Karpas-422 (cell line): Measurements from ENCODE around the gene MAP2K1. TPM values are rescaled to one million over a fixed set of nuclear protein-coding genes. Genes with fewer than 3 reads are reported as not detected.

Experiments used
- DNase-seq: peaks from one replicate; pipeline ENCODE4 v3.0.0-alpha.2; 2015
- H2AFZ ChIP-seq: fragments of 200-600 bp; sonication (generic); 2 replicates; pipeline ENCODE4 v1.6.1; 2014; ENCODE audit warnings: antibody characterized with exemption, low read length, mixed read lengths
- H3K27ac ChIP-seq: fragments of 200-600 bp; sonication (generic); 2 replicates; pipeline ENCODE4 v1.5.1; 2014; ENCODE audit warnings: mild to moderate bottlenecking, low read length, moderate library complexity
- H3K27me3 ChIP-seq: fragments of 200-600 bp; sonication (generic); 2 replicates; pipeline ENCODE4 v1.6.1; 2014; ENCODE audit warnings: low read length, mixed read lengths
- H3K36me3 ChIP-seq: fragments of 200-600 bp; sonication (generic); 2 replicates; pipeline ENCODE4 v1.6.1; 2014; ENCODE audit warnings: low read length, mixed read lengths; ENCODE audit not compliant: insufficient read depth
- H3K4me1 ChIP-seq: fragments of 200-600 bp; sonication (generic); 2 replicates; pipeline ENCODE4 v1.6.1; 2014; ENCODE audit warnings: mild to moderate bottlenecking, low read length, mixed read lengths
- H3K4me2 ChIP-seq: fragments of 200-600 bp; sonication (generic); 2 replicates; pipeline ENCODE4 v1.6.1; 2014; ENCODE audit warnings: low read length, low read depth, mild to moderate bottlenecking; ENCODE audit not compliant: poor library complexity, severe bottlenecking
- H3K4me3 ChIP-seq: fragments of 200-600 bp; sonication (generic); 2 replicates; pipeline ENCODE4 v1.5.1; 2014; ENCODE audit warnings: mild to moderate bottlenecking, antibody characterized with exemption, low read length, mixed read lengths
- H3K79me2 ChIP-seq: fragments of 200-600 bp; sonication (generic); 2 replicates; pipeline ENCODE4 v1.6.1; 2014; ENCODE audit warnings: mild to moderate bottlenecking, low read length, mixed read lengths
- H3K9ac ChIP-seq: fragments of 200-600 bp; sonication (generic); 2 replicates; pipeline ENCODE4 v1.6.0; 2014; ENCODE audit warnings: low read length
- H3K9me2 ChIP-seq: fragments of 200-600 bp; sonication (generic), shearing (Covaris generic); replicated peaks from 2 replicates; pipeline ENCODE4 v1.6.0; 2014; ENCODE audit warnings: mild to moderate bottlenecking, low read length, moderate library complexity; ENCODE audit not compliant: insufficient read depth
- H3K9me3 ChIP-seq: fragments of 300-700, 200-600 bp; sonication (generic); 2 replicates; pipeline ENCODE4 v1.6.1; 2014; ENCODE audit warnings: low read length, mixed read lengths
- H4K20me1 ChIP-seq: fragments of 200-600 bp; sonication (generic); 2 replicates; pipeline ENCODE4 v1.6.1; 2014; ENCODE audit warnings: mild to moderate bottlenecking, antibody characterized with exemption, low read length, low read depth; ENCODE audit not compliant: insufficient read depth
- total RNA-seq: library from RNA; depleted of rRNA; stranded (reverse); fragments of >200 nt; shearing (Covaris generic); gene quantifications from 2 replicates; pipeline ENCODE4 v1.2.3, GENCODE V29; 2014; ENCODE audit warnings: low replicate concordance

The MAP2K1 gene
- total RNA-seq, 1 experiment from 2014 or later, result 46.6 TPM

DNA sequence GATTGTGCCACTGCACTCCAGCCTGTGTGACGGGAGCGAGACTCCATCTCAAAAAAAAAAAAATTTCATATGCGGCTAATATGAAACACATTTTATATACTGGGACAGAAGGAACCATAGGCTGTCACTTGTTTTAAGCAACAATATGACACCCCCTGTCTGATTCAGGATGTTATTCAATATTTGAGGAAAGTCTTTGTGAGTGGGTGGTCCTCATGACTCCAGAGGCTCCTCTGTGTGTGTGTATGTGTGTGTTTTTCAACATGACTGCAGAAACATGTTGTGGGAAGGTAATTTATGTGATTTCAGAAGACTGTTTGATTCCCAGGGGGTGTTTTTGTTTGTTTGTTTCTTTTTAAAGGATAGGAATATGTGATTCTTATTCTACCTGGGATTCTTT lies 32.8 kb downstream of the MAP2K1 start:
- Histone ChIP-seq H3K79me2 (peaks cover 93% of the 10 kb centered on the region), H3K9ac (no peak overlapping the region), H3K36me3 (no peaks in the 10 kb centered on the region), H3K4me2 (no peak overlapping the region), H3K27ac (no peak overlapping the region), H3K9me2 (no peaks in the 10 kb centered on the region), H3K4me1 (peaks cover 40% of the 10 kb centered on the region), H2AFZ (no peak overlapping the region), H3K27me3 (no peaks in the 10 kb centered on the region), H4K20me1 (no peaks in the 10 kb centered on the region), H3K4me3 (no peak overlapping the region), H3K9me3 (no peaks in the 10 kb centered on the region)
- DNase-seq, result no peak

DNA sequence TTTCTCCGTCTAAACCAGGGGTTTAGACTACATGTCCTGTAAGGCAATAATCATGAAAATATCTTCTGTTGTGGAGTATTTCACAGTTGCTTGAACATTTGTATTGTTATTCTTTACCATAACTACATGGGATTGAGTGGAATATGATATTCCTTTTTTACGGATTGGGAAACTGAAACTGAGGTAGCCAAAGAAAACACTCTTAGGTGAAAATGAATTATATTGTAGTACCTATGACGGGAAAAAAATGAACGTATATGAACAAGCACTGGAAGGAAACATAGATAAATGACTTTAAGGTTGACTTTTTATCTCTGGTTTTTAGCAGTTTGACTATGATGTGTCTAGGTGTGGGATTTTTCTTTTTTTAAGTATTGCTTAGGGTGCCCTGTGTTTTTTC lies 35.6 kb downstream of the MAP2K1 start:
- no peak overlapping the region for H3K27ac ChIP-seq

DNA sequence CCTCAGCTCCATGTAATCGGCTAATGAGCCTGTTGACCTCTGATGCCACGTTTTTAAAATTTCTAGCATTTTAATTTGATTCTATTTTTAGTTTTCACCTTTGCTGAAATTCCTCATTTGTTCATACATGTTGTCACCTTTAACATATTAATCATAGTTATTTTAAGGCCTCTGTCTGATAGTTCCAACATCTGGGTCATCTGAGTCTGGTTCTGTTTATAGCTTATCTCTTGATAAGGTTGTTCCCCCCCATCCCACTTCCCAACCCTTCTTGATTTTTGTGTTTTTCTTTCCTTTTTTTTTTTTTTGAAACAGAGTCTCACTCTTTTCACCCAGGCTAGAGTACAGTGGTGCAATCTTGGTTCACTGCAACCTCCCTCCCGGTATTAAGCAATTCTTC lies 36.4 kb downstream of the MAP2K1 start:
- H3K27me3 ChIP-seq, result no peaks in the 10 kb centered on the region
- H3K4me1 ChIP-seq, result peaks cover 18% of the 10 kb centered on the region
- H3K9me2 ChIP-seq, result no peaks in the 10 kb centered on the region
- no peaks in the 10 kb centered on the region for H4K20me1 ChIP-seq
- no peak overlapping the region for H3K4me2 ChIP-seq
- H3K4me3 ChIP-seq, result no peak overlapping the region
- no peak for DNase-seq
- H3K79me2 ChIP-seq, result peaks cover 93% of the 10 kb centered on the region
- H3K9me3 ChIP-seq, result no peaks in the 10 kb centered on the region
- no peak overlapping the region for H3K27ac ChIP-seq
- H2AFZ ChIP-seq, result no peak overlapping the region
- no peak overlapping the region for H3K9ac ChIP-seq
- no peaks in the 10 kb centered on the region for H3K36me3 ChIP-seq

More for the DNA sequence above, 35.6 kb downstream of the MAP2K1 start:
- no peaks in the 10 kb centered on the region for H3K36me3 ChIP-seq
- H3K79me2 ChIP-seq, result peaks cover 93% of the 10 kb centered on the region
- no peaks in the 10 kb centered on the region for H4K20me1 ChIP-seq
- no peak for DNase-seq
- no peak overlapping the region for H3K4me3 ChIP-seq
- no peaks in the 10 kb centered on the region for H3K27me3 ChIP-seq
- H2AFZ ChIP-seq, result no peak overlapping the region
- no peak overlapping the region for H3K9ac ChIP-seq
- no peak overlapping the region for H3K4me2 ChIP-seq
- H3K9me3 ChIP-seq, result no peaks in the 10 kb centered on the region
- H3K4me1 ChIP-seq, result peaks cover 19% of the 10 kb centered on the region
- H3K9me2 ChIP-seq, result no peaks in the 10 kb centered on the region

DNA sequence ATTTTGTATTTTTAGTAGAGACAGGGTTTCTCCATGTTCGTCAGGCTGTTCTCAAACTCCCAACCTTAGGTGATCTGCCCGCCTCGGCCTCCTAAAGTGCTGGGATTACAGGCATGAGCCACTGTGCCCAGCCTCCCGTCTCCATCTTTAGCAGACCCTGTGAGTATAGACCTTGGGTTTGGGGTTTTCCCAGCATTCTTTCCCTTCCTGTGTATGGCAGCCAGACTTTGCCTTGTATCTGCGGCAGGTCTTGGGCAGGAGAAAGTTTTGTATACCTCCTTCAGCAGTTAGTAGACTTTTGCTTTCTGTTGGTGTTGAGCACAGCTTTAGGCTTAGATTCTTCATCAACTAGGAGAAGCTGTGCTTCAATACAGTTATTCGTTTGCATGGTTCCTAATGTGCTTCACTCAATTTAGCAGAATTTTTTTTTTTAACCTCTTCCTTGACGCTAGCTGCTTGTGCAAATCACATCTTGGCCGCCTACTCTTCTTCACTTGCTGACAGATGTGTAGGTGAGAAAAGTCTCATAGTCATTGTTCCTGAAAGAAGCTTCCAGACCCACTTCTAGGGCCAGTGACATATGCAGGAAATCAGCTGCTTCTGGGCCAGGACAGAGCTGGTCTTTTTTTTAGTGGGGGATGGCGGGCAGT lies 38.4 kb downstream of the MAP2K1 start:
- Histone ChIP-seq H3K9ac (no peak overlapping the region), H3K27ac (peak overlapping the region; percentile 34; the same call in 1 of the 2 replicates), H4K20me1 (no peaks in the 10 kb centered on the region), H3K27me3 (no peaks in the 10 kb centered on the region), H3K9me3 (no peaks in the 10 kb centered on the region), H3K9me2 (no peaks in the 10 kb centered on the region), H3K36me3 (no peaks in the 10 kb centered on the region), H3K4me2 (no peak overlapping the region), H3K4me1 (peaks cover 36% of the 10 kb centered on the region), H3K4me3 (no peak overlapping the region), H2AFZ (no peak overlapping the region), H3K79me2 (peaks cover 92% of the 10 kb centered on the region)
- no peak for DNase-seq

DNA sequence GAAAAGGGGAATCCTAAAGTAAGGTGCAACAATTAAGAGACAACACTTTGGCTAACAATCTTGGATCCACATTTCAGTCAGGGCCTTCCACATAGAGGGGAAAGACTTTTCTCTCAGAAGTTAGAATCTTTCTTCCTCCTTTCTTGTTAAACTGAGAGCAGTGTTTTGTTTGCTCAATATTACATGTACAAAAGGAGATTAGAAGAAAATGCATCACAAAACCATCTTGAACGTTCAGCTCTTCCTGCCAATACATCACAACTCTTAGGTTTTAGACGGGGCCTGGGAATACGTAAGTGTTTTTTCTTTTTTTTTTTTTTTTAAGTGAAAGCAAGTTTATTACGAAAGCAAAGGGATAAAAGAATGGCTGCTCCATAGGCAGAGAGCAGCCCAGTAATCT lies 39.1 kb downstream of the MAP2K1 start:
- H3K4me1 ChIP-seq, result peaks cover 43% of the 10 kb centered on the region
- no peaks in the 10 kb centered on the region for H3K36me3 ChIP-seq
- no peak overlapping the region for H3K4me2 ChIP-seq
- H3K9ac ChIP-seq, result no peak overlapping the region
- no peaks in the 10 kb centered on the region for H3K9me2 ChIP-seq
- peak overlapping the region; percentile 34; the same call in 1 of the 2 replicates for H3K27ac ChIP-seq
- H3K79me2 ChIP-seq, result peaks cover 96% of the 10 kb centered on the region
- no peak for DNase-seq
- H4K20me1 ChIP-seq, result 0 out of 2 replicates have a peak, but pooled peaks cover 4% of the 10 kb centered on the region
- no peaks in the 10 kb centered on the region for H3K9me3 ChIP-seq
- no peak overlapping the region for H3K4me3 ChIP-seq
- H3K27me3 ChIP-seq, result no peaks in the 10 kb centered on the region
- no peak overlapping the region for H2AFZ ChIP-seq

DNA sequence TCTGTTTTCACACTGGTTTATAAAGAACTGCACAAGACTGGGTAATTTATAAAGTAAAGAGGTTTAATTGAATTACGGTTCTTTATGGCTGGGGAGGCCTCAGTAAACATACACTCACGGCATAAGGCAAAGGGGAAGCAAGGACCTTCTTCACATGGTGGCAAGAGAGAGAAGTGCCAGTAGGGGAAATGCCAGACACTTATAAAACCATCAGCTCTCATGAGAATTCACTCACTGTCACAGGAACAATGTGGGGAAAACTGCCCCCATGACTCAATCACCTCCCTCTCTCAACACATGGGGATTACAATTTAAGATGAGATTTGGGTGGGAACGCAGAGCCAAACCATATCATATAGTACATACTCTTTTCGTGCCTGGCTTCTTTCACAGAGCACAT lies 42.4 kb downstream of the MAP2K1 start:
- no peaks in the 10 kb centered on the region for H3K36me3 ChIP-seq
- no peak overlapping the region; the same call in 1 of the 2 replicates for H3K27ac ChIP-seq
- peaks cover 57% of the 10 kb centered on the region for H3K4me1 ChIP-seq
- H3K79me2 ChIP-seq, result peaks cover 99% of the 10 kb centered on the region
- no peaks in the 10 kb centered on the region for H3K9me3 ChIP-seq
- no peaks in the 10 kb centered on the region for H3K27me3 ChIP-seq
- no peaks in the 10 kb centered on the region for H3K9me2 ChIP-seq
- H3K4me3 ChIP-seq, result no peak overlapping the region
- H3K4me2 ChIP-seq, result no peak overlapping the region
- H3K9ac ChIP-seq, result no peak overlapping the region
- no peak overlapping the region for H2AFZ ChIP-seq
- peaks cover 4% of the 10 kb centered on the region; the same call in 1 of the 2 replicates for H4K20me1 ChIP-seq
- no peak for DNase-seq

DNA sequence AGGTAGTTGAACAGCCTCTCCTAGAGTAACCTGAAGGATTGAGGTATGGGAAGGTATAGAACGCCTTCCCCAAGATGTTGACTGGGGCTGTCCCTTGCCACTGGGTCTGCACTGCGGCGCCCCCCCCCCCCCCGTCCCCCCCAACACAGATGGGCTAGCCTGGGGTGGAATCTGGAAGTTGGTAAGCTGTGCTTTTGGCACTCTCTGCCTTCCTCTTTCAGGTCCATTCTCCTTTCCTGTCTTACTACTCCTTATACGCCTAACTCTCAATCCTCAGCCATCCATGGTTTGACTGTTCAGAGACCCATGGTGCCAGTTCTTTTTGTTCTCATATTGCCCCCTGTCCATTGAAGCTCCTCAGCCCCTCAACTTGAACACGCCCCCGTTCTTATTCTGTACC lies 42.8 kb downstream of the MAP2K1 start:
- no peak overlapping the region; the same call in 1 of the 2 replicates for H3K27ac ChIP-seq
- H3K79me2 ChIP-seq, result peaks cover 99% of the 10 kb centered on the region
- no peak overlapping the region for H2AFZ ChIP-seq
- H4K20me1 ChIP-seq, result peaks cover 4% of the 10 kb centered on the region; the same call in 1 of the 2 replicates
- H3K36me3 ChIP-seq, result no peaks in the 10 kb centered on the region
- no peak overlapping the region for H3K4me2 ChIP-seq
- H3K9me2 ChIP-seq, result no peaks in the 10 kb centered on the region
- DNase-seq, result no peak
- no peak overlapping the region for H3K9ac ChIP-seq
- no peak overlapping the region for H3K4me3 ChIP-seq
- H3K9me3 ChIP-seq, result no peaks in the 10 kb centered on the region
- H3K4me1 ChIP-seq, result peaks cover 57% of the 10 kb centered on the region
- H3K27me3 ChIP-seq, result no peaks in the 10 kb centered on the region

DNA sequence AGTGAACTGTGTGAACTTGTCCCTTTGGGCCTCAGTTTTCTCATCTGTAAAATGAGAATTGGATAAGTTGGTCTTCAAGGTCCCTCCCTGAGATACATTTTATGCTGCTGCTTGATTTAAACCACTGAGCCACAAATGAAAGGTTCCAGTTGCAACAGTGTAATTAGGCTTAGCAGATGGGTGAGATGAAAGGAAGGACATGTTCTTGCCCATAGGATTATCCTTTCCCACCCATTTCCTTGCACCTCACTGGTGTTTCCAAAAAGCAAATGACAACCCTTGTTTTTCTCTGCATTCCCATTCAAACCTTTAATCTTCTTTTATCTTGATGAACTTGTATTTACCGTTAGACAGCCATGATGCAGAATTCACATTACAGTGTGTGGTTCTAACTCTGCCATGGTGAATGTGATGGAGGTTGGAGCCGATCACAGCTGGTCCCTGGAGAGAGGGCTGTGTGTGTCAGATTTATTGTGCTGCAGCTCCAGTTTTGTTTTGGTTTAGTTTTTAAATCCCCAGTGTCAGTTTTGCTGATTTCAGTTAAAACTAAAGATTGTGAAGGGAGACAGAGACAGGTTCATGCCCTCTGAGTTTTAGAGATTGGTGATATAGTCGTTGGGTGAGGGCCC lies 44.0 kb downstream of the MAP2K1 start:
- Histone ChIP-seq H3K27me3 (no peaks in the 10 kb centered on the region), H3K4me1 (peaks cover 51% of the 10 kb centered on the region), H3K79me2 (peaks cover 97% of the 10 kb centered on the region), H3K27ac (peak overlapping the region; percentile 58), H3K9ac (no peak overlapping the region), H3K4me2 (no peak overlapping the region), H4K20me1 (peaks cover 4% of the 10 kb centered on the region; the same call in 1 of the 2 replicates), H3K9me3 (no peaks in the 10 kb centered on the region), H2AFZ (no peak overlapping the region), H3K36me3 (peaks cover 3% of the 10 kb centered on the region; the same call in 1 of the 2 replicates), H3K4me3 (no peak overlapping the region), H3K9me2 (no peaks in the 10 kb centered on the region)
- no peak for DNase-seq
